Measurements from ENCODE around the gene MYH11.
"Not testable (repeated sequence)": the region's sequence is repeated elsewhere in the genome, so short reads cannot be mapped to it uniquely, and the experiment has no call there.

MYH11 gene

GRCh38 chr16:15874745-15875314 is 18.0 kb upstream of the MYH11 start:
- peak; percentile 24 to 31 for DNase-seq

DNA sequence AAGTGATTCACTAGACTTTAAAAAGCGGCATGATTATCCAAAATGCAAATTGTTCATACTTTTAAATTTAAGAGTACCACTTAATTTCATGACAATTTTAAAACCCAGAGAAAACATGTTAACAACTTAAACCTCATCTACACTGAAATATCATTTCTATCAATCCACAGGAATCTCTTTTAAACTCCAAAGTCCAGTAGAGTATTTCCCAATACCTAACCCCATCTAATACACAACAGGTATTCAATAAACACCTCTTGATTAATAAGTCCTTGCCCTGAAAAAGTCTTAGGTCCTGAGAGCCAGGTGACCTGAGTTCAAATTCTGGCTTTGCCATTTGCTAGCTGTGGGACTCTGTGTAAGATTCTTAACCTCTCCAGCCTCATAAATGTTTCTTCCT is 16.9 kb upstream of the MYH11 start:
- no peak for DNase-seq

- DNase-seq, result no peak
Observed at GRCh38 chr16:15873301-15873700, 16.5 kb upstream of the MYH11 start.

GRCh38 chr16:15870011-15870410 is 13.2 kb upstream of the MYH11 start:
- no peak for DNase-seq

GRCh38 chr16:15866451-15866850 is 9.6 kb upstream of the MYH11 start:
- DNase-seq, result peak in 1 of 2 experiments; percentile 25

DNA sequence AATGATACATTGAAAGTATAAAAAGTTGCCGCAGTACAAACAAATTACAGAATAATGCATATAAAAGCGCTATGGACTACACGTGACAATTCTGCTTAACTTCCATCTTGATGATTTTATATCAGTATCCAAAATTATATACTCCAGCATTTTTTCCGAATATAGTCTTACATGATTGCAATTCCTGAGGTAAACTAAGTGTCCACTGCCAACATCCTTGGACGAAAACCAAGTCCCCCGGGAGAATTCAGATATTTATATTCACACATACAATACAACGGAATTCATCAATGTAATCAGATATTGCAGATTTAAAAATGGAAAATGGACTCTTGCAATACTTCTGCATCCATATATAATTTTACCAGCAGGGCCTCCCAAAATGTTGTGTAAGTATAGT is 8.9 kb upstream of the MYH11 start:
- no peak for DNase-seq

GRCh38 chr16:15864939-15865338 is 8.1 kb upstream of the MYH11 start:
- DNase-seq, result no peak

DNA sequence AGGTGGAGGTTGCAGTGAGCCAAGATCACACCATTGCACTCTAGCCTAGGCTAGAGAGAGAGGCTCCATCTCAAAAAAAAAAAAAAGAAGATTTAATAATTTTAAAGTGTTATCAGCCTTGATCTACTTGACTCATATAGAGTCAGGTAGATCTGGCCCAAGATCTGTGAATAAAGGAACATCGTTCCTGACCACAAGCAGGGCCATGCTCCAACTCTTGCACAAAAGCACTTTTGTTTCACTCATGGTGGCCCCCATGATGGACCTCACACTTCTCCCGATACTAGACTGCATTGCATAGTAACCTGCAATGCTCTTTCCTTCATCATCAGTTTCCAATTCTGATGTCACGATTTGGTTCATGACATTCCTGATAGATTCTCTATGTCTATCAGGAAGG is 5.2 kb upstream of the MYH11 start:
- no peak for DNase-seq

- DNase-seq, result no peak
Observed at GRCh38 chr16:15858921-15859668, 2.3 kb upstream of the MYH11 start.

DNA sequence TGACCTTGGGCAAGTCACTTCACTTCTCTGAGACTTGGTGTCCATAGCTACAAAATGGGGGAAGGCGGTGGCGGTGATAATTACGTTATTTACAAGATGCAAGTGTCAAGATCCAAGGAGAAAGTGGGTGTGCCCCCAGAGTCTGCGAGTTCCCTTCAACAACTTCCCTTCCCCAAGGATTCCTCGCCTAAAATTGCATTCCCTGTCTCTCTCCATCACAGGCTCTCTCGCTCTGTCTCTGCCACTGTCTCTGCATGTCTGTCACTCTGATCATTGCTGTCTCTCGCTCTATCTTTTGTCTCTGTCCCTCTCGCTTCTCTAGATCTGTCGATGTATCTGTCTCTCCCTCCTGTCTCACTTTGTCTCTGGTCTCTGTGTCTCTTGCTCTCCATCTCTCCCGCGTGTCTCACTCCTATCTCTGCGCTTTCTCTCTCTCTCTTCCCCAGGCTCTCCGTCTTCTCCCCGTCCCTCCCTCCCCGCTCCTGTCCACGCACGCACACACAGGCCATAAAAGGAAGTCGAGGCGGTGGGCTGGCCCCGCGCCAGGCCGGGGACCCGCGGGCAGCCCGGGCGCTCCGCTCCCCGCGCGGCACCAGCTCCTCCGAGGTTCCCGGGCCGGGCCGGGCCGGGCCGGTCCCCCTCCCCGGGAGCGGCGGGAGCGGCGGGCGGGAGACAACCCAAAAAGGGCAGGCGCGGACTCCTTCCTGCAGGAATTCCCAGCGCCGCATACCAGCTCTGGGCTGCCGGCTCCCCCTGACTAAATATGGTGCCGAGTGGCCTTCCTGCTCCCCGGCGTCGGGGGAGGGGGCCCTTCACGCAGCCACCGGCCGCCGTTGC is 1.1 kb upstream of the MYH11 start:
- no peak for DNase-seq

- DNase-seq, result no peak
Observed at GRCh38 chr16:15856182-15856581, 646 bp downstream of the MYH11 start.

GRCh38 chr16:15855704-15856003 is 1.2 kb downstream of the MYH11 start:
- DNase-seq, result no peak

GRCh38 chr16:15854906-15855703 is 1.7 kb downstream of the MYH11 start:
- no peak for DNase-seq

- DNase-seq, result no peak
Observed at GRCh38 chr16:15854061-15854460, 2.8 kb downstream of the MYH11 start.

GRCh38 chr16:15853021-15853420 is 3.8 kb downstream of the MYH11 start:
- no peak for DNase-seq

DNA sequence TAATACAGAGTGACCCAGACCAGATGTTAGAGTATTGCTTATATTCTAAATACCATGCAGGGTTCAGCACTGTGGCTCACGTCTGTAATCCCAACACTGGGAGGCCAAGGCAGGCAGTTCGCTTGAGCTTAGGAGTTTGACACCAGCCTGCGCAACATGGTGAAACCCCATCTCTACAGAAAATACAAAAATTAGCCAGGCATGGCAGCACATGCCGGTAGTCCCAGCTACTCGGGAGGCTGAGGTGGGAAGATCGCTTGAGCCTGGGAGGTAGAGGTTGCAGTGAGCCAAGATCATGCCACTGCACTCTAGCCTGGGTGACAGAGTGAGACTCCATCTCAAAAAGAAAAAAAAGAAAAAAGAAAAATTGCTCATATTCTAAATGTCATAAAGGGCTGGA is 6.3 kb downstream of the MYH11 start:
- not testable (repeated sequence) for DNase-seq

- DNase-seq, result no peak
Observed at GRCh38 chr16:15849209-15849981, 7.4 kb downstream of the MYH11 start.

DNA sequence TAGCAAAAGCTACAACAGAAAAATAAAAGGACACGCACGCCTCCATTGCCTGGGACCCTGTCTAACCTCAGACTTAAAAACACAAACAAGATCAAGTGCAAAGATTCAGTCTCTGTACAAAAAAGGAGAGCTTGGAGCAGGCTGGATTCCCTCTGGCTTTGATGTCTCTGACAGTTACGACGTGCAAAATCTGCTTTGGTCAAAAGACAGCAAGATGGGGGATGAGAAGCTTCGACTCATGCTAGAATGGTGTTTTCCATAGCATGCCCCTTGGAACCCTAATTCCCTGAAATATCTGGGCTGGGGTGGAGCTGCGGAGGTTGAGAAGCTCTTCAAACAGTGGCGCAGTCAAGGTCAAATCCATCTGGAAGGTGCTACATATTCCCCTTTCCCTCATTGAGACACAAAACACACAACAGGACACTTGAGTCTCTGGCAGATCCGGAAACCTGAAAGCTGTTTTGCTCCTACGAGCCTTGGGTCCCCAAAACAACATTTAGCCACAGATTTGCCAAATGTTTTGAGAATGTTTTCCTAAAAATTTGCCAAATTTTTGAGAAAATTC is 9.1 kb downstream of the MYH11 start:
- no peak for DNase-seq

DNA sequence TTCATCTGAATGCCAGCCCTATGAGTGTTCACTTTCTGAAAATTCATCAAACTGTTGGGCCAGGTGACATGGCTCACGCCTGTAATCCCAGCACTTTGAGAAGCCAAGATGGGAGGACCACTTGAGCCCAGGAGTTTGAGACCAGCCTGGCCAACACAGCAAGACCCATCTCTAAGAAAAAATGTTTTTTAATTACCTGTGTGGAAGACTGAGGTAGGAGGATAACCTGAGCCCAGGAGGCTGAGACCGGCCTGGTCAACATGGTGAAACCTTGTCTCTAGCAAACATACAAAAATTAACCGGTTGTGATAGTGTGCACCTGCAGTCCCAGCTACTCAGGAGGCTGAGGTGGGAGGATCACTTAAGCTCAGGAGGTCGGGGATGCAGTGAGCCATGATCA is 10.3 kb downstream of the MYH11 start:
- DNase-seq, result no peak

GRCh38 chr16:15843635-15844279 is 13.1 kb downstream of the MYH11 start:
- no peak for DNase-seq

GRCh38 chr16:15839204-15839603 is 17.6 kb downstream of the MYH11 start:
- DNase-seq, result not testable (repeated sequence)

DNA sequence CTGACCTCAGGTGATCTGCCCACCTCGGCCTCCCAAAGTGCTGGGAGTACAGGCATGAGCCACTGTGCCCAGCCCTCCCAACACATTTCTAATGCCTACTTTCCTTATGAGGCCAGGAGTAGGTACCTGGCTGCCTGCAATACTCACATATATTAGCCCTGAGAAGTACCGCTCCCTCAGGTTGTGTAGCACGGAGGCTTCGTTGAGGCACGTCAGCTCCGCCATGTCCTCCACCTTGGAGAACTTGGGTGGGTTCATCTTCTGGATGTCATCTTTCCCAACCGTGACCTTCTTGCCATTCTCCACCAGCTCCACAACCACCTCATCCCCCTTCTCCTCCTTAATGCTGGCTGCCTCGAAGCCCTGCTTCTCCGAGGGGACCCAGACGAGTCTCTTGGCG is 19.1 kb downstream of the MYH11 start:
- DNase-seq, result no peak
